ENCODE data around the gene ARHGAP18.
"Not testable (repeated sequence)": the region's sequence is repeated elsewhere in the genome, so short reads cannot be mapped to it uniquely, and the experiment has no call there.

The ARHGAP18 gene

GRCh38 chr6:129577691-129578090, 132.3 kb downstream of the ARHGAP18 start:
- DNase-seq (ENCODE audit: low read depth): no peak

DNA sequence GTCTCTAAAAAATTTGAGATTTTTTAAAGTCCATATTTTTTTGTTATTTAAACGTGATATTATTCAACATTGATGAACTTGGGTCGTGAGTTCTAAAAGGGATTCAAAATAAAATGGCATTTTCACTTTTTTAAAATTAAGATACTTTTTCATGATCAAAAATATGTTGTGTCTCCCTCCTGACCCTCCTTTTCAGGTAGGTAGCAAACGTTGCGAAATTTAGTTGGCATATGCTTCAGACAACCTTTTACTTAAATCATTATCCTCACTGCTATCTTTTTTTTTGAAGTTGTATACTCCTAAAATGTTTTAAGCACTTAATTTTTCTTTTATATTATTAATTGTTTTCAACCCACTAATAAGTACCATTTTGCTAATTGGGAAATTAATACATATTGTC, 133.5 kb downstream of the ARHGAP18 start:
- DNase-seq (ENCODE audit: low read depth): no peak

GRCh38 chr6:129575378-129576118, 134.4 kb downstream of the ARHGAP18 start:
- peak; percentile 49 for DNase-seq (ENCODE audit: low read depth)

DNA sequence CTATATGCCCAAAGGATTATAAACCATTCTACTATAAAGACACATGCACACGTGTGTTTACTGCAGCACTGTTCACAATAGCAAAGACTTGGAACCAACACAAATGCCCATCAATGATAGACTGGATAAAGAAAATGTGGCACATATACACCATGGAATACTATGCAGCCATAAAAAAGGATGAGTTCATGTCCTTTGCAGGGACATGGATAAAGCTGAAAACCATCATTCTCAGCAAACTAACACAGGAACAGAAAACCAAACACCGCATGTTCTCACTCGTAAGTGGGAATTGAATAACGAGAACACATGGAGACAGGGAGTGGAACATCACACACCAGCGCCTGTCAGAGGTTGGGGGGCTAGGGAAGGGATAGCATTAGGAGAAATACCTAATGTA, 135.4 kb downstream of the ARHGAP18 start:
- DNase-seq (ENCODE audit: low read depth): not testable (repeated sequence)

DNA sequence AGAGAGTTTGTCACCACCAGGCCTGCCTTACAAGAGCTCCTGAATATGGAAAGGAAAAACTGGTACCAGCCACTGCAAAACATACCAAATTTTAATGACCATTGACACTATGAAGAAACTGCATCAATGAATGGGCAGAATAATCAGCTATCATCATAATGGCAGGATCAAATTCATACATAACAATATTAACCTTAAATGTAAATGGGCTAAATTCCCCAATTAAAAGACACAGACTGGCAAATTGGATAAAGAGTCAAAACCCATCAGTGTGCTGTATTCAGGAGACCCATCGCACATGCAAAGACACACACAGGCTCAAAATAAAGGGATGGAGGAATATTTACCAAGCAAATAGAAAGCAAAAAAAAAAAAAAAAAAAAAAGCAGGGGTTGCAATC, 139.0 kb downstream of the ARHGAP18 start:
- DNase-seq (ENCODE audit: low read depth): not testable (repeated sequence)

GRCh38 chr6:129568015-129568414, 142.0 kb downstream of the ARHGAP18 start:
- no peak for DNase-seq (ENCODE audit: low read depth)

DNA sequence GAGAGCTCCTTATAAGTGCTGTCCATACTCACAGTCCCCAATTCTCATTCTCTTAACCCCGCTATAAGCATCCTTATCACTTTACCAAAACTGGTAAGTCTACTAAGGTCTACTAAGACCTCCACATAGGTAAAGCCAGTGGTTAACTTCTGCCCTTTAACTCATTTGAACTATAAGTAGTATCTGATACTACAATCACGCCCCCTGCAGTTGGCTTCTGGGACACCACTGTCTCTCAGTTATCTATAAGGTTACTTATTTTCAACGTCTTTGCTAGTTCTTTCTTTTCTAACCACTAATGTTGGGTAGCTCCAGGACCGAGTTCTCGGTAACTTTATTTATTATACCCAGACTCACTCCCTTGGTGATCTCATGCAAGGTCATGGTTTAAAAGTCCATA, 142.6 kb downstream of the ARHGAP18 start:
- no peak for DNase-seq (ENCODE audit: low read depth)

DNA sequence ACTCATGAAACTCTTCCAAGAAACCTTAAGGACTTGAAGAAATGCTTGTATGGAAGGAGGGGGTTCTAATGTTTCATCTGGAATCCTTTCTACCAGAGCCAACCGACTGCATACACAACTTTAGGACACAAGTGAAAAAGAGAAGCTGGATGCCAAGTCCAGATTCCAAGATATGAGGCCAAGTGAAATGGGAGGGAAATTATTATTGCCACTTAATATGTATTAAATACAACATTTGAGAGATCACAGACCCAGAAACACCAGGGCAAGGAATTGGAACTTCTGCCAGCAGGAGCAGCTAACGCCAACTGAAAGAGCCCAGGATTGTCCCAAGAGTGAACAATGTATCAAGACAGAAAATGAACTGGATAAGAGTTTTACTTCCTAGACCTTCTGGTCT, 144.2 kb downstream of the ARHGAP18 start:
- DNase-seq (ENCODE audit: low read depth): no peak

DNA sequence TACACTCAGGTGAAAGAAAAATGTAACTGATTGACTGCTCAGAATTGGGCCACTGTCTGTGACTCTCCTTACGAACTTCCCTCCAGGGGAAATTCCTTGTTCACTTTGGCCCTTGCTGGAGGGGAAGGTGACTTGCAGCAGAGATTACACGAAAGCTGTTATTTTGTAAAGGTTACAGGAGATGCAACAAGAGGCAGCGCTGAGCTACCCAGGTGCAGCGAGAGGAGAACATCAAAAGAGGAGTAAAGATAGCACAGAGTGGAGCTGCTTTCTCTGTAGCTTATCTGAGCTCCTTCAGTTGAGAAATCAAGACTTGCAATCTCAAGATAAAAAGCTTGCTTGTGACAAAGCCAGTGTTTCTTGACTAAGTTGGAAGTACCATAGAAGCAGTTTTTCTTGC, 144.6 kb downstream of the ARHGAP18 start:
- DNase-seq (ENCODE audit: low read depth): no peak

DNA sequence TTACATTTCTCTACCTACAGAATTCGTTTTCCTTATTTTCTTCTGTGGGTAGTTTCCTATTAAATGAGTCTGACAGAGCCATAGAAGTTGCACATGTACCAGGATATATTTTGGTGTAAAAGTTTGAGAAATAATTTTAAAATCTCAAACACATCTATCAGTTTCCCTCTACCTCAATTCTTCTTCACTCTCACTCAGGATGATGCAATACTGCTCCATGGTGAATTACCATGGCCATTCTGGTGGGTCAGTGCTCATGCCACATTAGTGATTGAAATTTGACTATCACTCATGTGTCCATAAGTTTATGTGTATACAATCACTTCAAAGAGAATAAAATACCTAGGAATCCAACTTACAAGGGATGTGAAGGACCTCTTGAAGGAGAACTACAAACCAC, 151.7 kb downstream of the ARHGAP18 start:
- no peak for DNase-seq (ENCODE audit: low read depth)

GRCh38 chr6:129555206-129555832, 154.7 kb downstream of the ARHGAP18 start:
- DNase-seq (ENCODE audit: low read depth): peak; percentile 40

- no peak for DNase-seq (ENCODE audit: low read depth)
Observed at GRCh38 chr6:129552413-129552812, 157.6 kb downstream of the ARHGAP18 start.

DNA sequence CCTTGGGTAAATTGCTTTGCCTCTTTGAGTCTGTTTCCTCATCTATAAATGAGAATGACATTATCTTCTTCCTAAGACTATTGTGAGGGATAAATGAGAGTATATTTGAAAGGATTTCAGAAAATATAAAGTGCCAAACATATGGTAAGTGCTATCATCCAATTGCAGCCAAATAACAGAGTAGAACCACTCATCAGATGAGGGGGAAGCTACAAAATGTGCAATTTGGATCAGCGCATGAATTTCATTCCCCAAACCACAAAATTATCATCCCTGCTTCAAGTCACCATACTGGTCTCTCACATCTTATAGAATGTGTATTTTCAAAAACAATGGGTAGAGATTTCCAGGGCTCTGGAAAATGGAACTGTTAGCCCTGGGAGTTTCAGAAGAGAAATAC, 158.5 kb downstream of the ARHGAP18 start:
- no peak for DNase-seq (ENCODE audit: low read depth)

DNA sequence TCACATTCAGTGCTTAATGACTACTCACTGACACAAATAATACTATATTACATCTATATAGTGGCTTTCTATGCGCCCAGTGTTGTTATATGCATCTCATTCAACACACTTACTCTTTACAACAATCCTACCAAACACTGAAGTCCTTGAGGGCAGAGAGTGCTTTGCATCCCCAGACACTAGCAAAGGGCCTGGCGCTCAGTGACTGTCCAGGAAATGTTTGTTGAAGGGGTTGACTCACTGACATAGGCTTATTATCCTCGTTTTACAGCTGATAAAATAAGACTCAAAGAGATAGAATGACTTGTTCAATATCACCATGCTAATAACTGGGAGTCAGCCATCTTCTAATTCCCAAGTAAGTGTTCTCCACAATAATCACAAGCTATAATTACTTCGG, 163.3 kb downstream of the ARHGAP18 start:
- DNase-seq (ENCODE audit: low read depth): no peak

DNA sequence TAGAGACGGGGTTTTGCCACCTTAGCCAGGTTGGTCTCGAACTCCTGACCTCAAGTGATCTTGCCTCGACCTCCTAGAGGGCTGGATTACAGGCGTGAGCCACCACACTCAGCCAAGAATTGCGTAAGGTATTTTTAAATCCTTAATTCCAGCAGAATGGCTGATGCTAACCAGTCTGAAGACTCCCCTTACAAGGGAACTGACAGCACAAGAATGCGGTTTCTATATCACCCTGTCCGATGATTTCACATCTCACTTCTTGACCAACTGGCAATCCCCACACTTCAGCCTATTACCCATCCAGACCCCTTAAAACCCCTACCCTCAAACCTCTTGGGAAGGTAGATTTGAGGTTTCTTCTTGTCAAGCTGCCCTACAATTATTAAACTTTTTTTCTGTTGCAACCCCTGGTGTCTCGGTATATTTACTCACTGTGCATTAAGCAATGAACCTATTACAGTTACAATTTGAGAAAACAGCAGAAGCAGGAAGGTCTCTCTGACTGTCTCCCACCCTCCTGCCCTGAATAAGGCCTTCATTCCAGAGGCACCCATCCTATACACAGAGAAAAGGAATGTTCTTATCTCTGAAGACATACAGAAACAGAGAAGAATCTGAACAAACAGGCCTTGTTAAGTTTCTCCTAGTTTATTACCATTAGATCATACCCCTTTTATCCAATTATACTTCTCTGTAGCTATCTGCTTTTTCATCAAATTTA, 164.9 kb downstream of the ARHGAP18 start:
- no peak for DNase-seq (ENCODE audit: low read depth)

DNA sequence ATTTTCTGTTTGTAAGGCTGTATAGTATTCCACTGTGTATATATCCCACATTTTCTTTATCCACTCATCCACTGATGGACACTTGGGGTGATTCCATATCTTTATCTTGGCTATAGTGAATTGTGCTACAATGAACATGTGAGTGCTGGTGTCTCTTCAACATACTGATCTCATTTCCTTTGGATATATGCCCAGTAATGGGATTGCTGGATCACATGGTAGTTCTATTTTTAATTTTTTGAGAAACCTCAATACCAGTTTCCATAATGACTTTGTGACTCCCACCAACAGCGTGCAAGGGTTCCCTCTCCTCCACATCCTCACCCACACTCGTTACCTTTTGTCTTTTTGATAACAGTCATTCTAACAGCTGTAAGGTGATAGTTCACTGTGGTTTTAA, 166.0 kb downstream of the ARHGAP18 start:
- no peak for DNase-seq (ENCODE audit: low read depth)

GRCh38 chr6:129542705-129543104, 167.3 kb downstream of the ARHGAP18 start:
- no peak for DNase-seq (ENCODE audit: low read depth)

GRCh38 chr6:129539032-129539431, 170.9 kb downstream of the ARHGAP18 start:
- no peak for DNase-seq (ENCODE audit: low read depth)

GRCh38 chr6:129536271-129536670, 173.7 kb downstream of the ARHGAP18 start:
- DNase-seq (ENCODE audit: low read depth): no peak

- DNase-seq (ENCODE audit: low read depth): no peak
Observed at GRCh38 chr6:129534926-129535325, 175.1 kb downstream of the ARHGAP18 start.

Data from non-pigmented ciliary epithelial cell (primary cell).